Stimulated activated CD4-positive, alpha-beta T cell treated with anti-CD3 and anti-CD28 coated beads, TNF-alpha, amount 100 ng/mL, for 4 hours (primary cell): ENCODE data around the gene VWC2.

Experiments used
- DNase-seq, 3 experiments: peaks; one replicate each; pipeline ENCODE4 v3.0.0-alpha.2; 2020; ENCODE audit warnings: low read depth in 3 of 3

VWC2 gene

DNA sequence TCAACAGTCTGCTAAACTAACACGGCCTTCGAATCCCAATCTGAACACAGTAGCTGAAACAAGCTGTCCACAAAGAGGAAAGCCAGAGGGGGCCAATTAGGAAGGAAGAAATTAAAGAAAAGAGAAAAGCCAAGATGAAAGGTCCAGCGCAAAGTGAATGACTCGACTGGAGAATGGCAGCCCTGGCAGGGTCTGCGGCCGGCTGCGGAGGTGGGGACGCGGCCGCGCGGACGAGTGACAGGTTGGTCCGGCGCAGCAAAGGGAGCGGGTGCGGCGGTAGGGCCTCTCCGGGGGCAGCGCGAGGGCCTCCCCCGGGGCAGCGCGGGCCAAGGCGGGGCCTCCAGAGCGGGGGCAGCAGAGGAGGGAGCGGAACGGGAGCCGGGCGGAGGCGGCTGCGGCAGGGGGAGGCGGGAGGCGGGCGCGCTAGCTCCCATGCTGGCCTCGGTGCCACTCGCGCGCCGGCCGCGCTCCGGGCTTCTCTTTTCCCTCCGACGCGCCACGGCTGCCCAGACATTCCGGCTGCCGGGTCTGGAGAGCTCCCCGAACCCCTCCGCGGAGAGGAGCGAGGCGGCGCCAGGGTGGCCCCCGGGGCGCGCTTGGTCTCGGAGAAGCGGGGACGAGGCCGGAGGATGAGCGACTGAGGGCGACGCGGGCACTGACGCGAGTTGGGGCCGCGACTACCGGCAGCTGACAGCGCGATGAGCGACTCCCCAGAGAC is at the start of gene VWC2:
Gene VWC2 (plus strand): TSS at position 421 of the 718 bp plus-strand sequence. CDS start 1,798 bp downstream, outside the sequence.
- no peak for DNase-seq

DNA sequence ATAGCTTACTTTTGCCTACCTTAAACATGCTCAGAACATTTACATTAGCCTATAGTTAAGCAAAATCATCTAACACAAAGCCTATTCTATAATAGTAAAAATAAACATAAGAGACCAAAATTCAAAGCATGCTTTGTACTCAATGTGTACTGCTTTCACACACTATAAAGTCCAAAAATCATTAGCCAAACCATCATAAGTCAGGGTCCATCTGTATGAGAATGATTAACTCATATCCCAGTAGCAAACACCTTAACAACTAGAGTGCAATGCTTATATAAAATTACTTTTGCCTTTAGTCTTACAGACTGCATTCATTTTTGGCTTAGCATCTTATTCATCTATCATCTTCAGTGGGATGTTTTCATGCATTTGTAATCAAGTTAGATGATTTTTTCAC is 49.4 kb upstream of the VWC2 start:
- no peak for DNase-seq

DNA sequence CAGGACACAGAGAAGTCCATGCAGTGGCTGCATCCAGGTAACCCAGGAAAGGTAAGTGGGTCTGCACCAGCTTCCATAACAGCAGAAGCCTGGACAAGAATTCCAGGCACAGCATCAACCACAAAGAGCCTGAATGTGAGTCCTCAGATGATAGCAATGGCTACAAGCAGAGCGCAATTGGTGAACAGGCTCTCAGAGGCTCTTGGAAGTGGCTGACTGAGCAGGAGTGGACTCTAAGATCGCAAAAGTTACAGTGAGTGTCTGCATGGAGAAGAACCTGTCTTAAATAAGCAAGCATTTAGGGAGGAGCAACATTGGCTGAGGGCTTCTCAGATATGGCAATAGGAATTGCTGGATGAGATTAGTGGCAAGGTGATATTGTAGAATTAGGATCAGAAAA is 41.6 kb upstream of the VWC2 start:
- no peak for DNase-seq

DNA sequence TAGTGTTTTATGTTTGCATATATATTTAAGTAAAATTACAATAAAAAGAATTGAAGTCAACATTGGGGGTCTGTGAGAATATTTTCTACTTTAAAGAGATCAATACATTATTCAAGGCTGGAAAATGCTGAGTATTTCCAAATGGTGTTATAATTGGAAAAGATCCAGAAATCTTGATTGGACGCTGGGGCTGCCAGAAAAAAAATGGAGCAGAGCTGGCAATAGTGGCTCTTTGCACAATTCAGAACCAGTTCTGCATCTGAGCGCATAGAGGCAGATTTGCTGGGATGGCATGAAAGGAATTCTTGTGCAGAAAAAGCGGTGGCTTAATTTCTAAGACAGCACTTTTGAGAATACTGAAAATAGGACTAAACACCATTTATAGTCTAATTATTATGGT is 10.8 kb upstream of the VWC2 start:
- DNase-seq, result no peak

DNA sequence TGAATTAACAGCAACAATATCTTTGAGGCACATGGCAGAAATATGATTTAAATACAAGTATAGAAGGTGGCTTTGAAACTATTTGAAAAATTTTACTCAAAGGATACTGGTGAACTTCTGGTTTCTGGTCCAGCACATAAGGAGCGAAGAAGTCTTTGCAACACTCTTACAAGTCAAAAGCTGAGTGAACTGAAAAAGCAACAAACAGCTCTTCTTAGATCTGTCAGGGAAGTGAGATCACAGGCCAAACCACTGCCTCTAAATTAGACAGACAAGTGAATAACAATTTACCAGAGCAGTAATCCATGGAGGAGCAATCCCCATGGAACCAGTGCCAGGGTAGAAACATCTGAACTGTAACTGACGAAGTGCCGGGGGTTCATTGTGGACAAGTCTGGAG is 9.6 kb upstream of the VWC2 start:
- DNase-seq, result no peak

DNA sequence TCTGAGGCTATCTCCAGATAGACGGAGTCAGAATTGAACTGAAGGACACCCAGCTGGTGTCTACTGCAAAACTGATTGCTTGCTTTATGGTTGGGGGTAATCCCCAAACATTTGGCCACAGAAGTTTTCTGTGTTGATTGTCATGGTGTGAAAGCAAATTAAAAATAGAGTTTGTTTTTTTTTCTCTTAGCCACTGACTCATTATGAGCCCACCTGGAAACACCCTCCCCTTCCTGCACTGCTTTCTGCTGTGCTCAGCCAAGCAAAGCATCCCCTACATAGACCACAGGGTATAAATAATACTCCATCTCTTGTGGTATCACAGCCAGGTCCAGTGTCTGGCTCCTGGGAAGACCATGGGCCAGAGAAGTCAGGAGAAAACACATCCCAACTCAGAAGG is 6.5 kb upstream of the VWC2 start:
- no peak for DNase-seq

DNA sequence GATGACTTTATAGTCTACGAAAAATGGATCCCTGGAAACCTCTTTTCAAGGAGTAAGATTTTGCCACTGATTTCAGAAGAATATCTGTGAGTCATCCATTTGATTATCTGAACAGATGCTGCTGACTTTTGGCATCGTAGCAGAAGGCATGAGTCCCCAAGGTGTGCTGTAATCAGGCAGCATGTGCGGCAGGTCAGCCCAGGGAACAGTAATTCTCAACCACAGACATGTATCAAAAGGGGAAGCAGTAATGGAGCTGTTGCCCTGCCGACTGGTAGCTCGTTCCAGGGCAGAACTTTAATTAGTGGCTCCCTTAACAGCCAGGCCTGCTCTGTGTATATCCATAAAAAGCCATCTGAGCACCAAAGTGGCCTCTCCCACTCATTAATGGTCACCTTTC is 5.7 kb upstream of the VWC2 start:
- DNase-seq, result no peak

DNA sequence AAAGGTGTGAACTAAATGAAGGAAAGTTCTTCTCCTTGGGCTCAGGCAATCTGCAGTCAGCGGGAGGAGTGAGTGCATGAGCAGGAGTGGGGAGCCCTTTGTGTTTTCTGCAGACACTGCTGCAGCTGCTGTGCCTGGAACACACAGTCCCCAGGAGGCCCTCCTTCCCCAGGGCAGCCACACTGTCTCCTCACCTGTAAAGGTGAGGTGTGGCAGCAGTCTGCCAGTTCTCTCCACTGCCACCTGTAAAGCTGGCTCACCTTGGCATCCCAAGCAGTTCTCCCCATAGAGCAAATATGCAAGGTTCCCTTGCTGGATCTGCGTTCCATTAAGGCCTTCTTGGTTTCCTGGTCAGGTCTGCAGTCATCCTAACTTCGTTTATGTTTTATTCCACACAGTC is 5.2 kb upstream of the VWC2 start:
- DNase-seq, result no peak

DNA sequence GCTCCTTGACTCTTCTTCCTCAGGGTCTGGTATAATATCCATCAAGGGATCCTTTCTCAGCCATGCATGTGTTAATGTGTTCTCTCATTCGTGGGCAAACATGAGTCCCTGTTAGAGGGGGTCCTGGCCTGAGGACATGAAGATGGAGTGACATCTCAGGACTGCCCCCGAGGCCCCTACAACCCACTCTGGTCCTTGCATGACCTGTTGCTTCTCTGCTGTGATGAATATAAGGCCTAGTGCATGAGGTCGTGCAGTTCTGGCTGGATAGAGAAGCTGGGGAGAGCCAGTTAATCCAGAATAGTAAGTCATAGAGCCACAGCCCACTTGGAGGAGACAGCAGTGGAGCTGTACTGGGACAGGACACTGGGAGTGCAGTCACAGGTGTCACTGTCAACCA is 4.6 kb upstream of the VWC2 start:
- no peak for DNase-seq

DNA sequence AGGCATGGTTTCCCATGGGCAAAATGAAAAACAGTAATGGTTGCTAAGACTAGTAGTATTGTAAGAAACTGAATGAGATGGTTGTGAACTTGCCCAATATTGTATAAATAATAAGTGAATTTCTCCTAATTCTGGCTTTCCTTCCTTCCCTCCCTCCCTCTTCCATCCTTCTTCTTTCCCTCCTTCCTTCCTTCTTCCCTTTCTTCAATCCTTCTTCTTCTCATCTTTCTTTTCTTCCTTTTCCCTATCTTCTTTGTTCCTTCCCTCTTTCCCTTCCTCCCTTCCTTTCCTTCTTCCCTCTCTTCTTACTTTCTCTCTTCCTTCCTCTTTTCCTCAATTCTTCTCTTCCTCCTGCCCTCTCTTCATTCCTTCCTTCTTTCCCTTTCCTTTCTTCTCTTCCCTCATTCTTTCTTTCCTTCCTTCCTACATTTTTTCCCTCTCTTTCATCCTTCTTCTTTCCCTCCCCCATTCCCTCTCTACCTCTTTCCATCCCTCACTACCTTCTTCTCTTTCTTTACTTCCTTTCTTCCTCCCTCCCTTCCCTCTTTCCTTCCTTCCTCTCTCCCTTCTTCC is 4.1 kb upstream of the VWC2 start:
- DNase-seq, result no peak

DNA sequence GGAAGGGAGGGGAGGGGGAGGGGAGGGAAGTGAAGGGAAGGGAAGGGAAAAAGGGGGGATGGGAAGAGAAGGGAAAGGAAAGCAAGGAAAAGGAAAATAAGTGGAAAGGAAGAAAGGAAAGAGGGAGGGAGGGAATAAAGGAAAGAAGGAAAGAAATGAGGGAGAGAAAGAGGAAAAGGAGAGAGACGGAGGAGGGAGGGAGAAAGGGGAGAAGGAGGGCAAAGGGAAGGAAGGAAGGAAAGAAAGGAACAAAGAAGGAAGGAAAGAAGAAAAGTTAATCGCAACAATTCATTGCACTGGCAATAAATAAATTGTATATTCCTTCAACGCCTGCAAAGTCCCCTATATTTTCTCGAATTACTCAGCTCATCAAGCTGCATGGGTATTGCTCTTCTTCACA is 2.6 kb upstream of the VWC2 start:
- DNase-seq, result no peak

DNA sequence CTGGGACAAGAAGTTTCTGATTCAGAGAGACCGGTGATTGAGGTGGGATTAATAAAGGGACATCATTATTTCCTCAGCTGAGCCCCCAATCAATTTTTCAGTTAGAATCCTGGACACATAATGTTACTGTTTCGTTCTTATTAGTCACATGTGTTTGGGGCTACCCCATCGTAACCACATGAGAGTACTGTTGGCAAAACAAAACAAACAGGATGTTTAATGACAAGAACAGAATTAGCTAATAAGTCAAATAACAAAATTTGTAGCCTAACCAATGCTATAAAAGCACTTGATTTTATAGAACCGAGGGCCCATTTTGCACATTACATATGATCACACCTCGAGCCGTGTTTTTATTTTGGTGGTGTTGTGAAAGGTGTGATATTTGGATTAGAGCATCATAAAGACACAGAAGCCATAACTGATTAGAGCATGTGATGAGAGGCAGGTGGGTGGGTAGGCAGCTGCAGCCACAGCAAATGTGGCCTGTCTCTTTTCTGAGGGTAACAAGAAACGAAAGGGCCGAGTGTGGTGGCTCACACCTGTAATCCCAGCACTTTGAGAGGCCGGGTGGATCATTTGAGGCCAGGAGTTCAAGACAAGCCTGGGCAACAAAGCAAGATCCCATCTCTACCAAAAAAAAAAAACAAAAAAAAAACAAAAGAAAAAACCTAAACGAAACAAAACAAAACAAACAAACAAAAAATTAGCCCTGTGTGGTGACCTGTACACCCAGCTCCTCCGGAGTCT is 1.8 kb upstream of the VWC2 start:
- no peak for DNase-seq

DNA sequence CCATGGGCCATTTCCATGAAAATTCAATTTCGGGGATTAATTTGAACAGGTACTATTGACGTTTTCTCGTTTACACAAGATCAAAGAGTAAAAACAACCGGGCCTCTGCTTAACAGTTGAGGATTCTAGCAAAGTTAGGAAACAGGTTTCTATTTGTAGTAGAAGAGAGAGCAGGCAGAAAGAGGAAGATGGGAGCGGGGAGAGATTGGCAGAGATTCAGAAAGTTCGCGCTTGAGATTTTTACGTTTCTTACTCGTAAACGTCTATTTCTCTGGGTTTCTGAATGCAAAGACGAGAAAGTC is 571 bp upstream of the VWC2 start:
- DNase-seq, result no peak

DNA sequence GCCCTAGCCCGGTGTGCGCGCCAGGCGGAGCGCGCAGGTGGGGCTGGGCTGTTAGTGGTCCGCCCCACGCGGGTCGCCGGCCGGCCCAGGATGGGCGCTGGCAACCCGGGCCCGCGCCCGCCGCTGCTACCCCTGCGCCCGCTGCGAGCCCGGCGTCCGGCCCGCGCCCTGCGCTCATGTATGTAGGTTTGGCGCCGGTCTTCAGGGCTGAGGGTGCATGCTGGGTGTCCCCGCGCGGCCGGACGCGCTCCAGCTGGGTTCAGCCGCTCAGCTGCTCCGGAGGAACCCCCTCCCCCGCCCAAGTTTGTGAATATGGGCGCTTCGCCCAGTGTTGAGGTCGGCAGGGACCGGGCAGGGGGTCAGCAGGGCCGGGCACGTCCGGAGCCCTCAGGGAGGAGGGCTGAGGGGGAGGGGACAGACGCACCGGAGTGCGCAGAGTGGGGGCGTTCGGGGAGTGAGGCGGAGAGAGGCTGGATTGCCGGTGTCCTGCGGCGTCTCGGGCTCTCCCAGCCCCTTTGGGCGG is 559 bp downstream of the VWC2 start:
- no peak for DNase-seq

DNA sequence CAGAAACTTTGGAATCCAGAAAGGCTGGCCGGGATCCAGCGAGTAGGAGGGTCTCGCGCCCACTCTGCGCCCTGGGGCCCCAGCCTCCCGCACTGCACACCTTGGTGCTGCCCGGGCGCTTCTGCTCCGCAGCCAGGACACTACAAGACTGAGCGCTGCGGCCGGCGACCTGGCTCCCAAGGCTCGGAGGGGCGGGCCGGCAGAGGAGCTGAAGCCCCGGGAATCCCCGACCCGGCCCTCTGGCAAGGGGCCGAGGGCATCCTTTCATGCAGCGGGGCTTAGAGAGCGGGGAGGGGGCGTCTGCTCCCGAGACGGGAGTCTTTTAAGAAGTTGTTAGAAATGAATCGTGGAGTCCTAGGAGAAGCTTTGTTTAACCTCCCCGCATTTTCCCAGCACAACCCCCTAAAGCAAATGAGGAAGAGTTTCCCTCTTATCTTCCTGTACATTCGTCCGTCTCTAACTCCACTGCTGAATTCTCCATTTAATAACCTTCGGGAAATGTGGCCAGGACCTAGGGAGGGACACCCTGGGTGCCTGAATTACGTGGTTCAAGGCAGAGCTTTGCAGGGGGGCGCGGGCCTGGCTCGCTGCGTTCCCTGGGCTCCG is 1.1 kb downstream of the VWC2 start:
- DNase-seq, result no peak

DNA sequence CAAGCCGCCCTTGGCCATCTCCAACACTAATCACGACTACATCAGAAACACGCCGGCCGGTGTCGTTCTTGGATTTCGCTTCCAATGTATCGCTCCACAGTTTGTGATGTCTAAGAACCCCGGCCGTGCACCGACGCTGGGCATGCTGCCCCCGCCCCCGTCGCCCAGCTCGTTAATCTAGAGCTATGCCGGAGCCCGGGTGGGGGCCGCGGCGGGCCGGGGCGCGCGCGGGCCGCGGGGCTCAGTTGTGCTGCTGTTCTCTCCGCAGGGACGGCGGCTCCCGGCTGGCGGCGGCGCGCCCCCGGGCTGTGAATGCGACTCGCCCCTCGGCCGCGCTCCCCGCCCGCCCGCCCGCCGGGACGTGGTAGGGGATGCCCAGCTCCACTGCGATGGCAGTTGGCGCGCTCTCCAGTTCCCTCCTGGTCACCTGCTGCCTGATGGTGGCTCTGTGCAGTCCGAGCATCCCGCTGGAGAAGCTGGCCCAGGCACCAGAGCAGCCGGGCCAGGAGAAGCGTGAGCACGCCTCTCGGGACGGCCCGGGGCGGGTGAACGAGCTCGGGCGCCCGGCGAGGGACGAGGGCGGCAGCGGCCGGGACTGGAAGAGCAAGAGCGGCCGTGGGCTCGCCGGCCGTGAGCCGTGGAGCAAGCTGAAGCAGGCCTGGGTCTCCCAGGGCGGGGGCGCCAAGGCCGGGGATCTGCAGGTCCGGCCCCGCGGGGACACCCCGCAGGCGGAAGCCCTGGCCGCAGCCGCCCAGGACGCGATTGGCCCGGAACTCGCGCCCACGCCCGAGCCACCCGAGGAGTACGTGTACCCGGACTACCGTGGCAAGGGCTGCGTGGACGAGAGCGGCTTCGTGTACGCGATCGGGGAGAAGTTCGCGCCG is 1.9 kb downstream of the VWC2 start:
- DNase-seq, result no peak

DNA sequence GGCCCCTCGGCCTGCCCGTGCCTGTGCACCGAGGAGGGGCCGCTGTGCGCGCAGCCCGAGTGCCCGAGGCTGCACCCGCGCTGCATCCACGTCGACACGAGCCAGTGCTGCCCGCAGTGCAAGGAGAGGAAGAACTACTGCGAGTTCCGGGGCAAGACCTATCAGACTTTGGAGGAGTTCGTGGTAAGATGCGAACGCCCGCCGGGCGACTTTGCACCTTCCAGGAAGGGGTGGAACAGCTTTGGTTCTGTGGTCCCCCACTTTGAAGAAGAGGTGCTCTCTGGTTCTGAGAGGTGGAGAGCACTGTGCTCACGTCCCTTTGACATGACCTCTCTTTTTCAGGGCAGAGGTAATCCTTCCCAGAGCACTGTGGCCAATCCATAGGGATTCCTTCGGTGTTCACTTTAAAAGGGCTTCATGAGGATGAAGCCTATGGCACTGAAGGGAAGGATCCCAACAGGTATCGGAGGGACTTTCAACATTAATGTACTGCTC is 2.6 kb downstream of the VWC2 start:
- no peak for DNase-seq

DNA sequence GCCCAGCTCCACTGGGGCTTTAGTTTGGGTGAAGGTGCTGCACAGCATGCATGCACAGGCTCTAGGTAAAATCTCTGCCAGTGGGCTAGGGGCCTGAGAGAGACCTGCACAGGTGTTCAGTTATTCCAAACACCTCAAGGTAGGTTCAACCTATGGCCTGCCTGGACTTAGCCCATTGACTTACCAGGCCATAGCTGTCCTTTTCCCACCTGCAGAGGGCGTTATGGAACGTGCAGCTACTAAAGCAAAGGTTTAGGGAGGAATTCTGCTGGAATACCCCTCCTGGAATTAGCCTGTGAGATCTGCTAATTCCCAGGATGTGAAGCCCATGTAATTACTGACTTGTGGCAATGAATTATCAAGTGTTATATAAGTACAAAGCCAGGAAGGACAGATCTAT is 3.6 kb downstream of the VWC2 start:
- no peak for DNase-seq

DNA sequence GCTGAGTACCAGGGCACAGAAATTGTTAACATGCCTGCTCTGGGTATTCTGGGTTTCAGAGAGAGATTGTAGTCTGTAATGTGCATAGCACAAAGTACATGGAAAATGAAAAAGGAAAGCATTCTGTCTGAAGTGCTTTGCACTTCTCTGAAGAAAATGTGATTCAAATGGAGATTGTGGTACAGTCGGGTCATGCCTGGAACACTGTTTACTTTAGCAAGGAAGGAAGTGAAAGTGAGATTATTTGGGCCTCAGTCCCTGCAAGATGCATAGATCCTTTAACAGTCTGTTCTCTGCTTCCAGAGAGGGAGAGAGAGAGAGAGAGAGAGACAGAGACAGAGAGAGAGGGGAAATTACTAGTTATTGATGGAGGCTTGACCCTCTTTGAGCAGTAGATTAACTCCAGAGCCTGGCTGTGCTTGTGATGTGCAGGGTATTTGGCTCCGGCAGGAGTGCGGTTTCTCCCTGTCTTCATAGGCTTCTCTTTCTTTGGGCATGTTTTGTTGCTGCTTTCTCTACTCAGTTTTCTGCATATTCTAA is 5.4 kb downstream of the VWC2 start:
- DNase-seq, result no peak

DNA sequence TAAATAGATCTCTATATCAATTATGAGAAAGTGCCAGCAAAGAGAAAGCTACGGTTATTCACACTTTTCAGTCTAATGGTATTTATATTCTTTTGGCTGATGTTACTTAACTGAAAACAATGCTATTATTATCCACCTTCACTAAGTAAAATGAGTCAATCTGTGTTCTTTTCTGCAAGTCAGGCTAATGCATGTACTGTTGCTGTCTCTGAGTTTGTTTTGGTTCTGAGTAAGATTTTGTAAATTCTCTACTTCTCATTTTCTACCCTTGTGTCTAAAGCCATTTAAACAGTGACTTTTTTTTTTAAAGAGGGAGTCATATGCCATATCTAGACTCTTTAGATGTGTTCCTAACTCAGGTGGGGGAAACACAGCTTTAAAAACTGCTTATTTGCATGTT is 7.5 kb downstream of the VWC2 start:
- no peak for DNase-seq

DNA sequence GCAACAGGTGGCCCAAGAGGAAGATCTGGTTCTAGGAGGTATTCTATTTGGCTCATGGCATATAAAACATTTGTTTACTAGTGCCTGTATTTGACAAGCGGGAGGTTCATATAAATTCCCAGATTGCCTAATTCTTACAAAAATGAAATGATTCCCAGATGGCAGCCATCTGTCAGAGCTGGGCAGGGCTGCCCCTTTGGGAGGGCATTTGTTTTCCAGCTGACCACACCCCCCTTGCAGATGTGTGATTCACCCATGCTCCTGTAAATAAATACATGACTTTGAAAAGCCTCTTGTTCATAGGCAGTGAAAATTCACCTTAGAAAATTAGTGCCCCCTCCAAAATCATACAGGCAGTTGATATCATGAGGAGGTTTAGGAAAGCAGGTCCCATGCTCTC is 8.6 kb downstream of the VWC2 start:
- no peak for DNase-seq
